HEK293 (cell line): ENCODE measurements around the gene RSBN1L.

Source experiments
- EGR2 ChIP-seq: fragments of 450-650 bp; formaldehyde crosslinking; IDR thresholded peaks from 2 replicates; pipeline ENCODE4 v1.5.1; 2016; ENCODE audit warnings: low read depth, missing biosample characterization, missing genetic modification characterization
- GFI1B ChIP-seq: fragments of 450-650 bp; formaldehyde crosslinking; IDR thresholded peaks from 2 replicates; pipeline ENCODE4 v1.5.1; 2016; ENCODE audit warnings: missing biosample characterization, missing genetic modification characterization
- KLF10 ChIP-seq: fragments of 450-650 bp; IDR thresholded peaks from 2 replicates; pipeline ENCODE4 v1.5.1; 2018; ENCODE audit warnings: missing biosample characterization, mild to moderate bottlenecking, missing genetic modification characterization
- PATZ1 ChIP-seq: fragments of 450-650 bp; formaldehyde crosslinking; IDR thresholded peaks from 2 replicates; pipeline ENCODE4 v1.5.1; 2016; ENCODE audit warnings: missing biosample characterization, missing genetic modification characterization
- PRDM1 ChIP-seq: fragments of 450-650 bp; formaldehyde crosslinking; IDR thresholded peaks from 2 replicates; pipeline ENCODE4; 2016; ENCODE audit warnings: missing biosample characterization, missing genetic modification characterization
- PRDM10 ChIP-seq: fragments of 450-650 bp; formaldehyde crosslinking; IDR thresholded peaks from 2 replicates; pipeline ENCODE4 v1.5.1; 2016; ENCODE audit warnings: missing biosample characterization, missing genetic modification characterization
- TCF7L2 ChIP-seq: IDR thresholded peaks from 2 replicates; pipeline ENCODE4 v1.6.1; 2011; ENCODE audit warnings: low read depth, mild to moderate bottlenecking, inconsistent platforms, low read length, moderate library complexity, borderline replicate concordance
- ZBTB49 ChIP-seq: fragments of 450-650 bp; formaldehyde crosslinking; IDR thresholded peaks from 2 replicates; pipeline ENCODE4 v1.5.1; 2016; ENCODE audit warnings: missing biosample characterization, missing genetic modification characterization, low read depth
- ZEB2 ChIP-seq: fragments of 450-650 bp; formaldehyde crosslinking; IDR thresholded peaks from 2 replicates; pipeline ENCODE4 v1.5.1; 2016; ENCODE audit warnings: missing biosample characterization, missing genetic modification characterization
- ZNF16 ChIP-seq: fragments of 450-650 bp; formaldehyde crosslinking; IDR thresholded peaks from 2 replicates; pipeline ENCODE4 v1.5.1; 2016; ENCODE audit warnings: low read depth, missing biosample characterization, missing genetic modification characterization
- ZNF175 ChIP-seq: fragments of 450-650 bp; formaldehyde crosslinking; IDR thresholded peaks from 2 replicates; pipeline ENCODE4 v1.5.1; 2016; ENCODE audit warnings: missing biosample characterization, missing genetic modification characterization
- ZNF184 ChIP-seq: fragments of 450-650 bp; IDR thresholded peaks from 2 replicates; pipeline ENCODE4 v1.5.1; 2018; ENCODE audit warnings: missing biosample characterization, mild to moderate bottlenecking, missing genetic modification characterization
- ZNF2 ChIP-seq: fragments of 450-650 bp; formaldehyde crosslinking; IDR thresholded peaks from 2 replicates; pipeline ENCODE4 v1.5.1; 2016; ENCODE audit warnings: missing biosample characterization, missing genetic modification characterization
- ZNF202 ChIP-seq: fragments of 450-650 bp; formaldehyde crosslinking; IDR thresholded peaks from 2 replicates; pipeline ENCODE4 v1.5.1; 2016; ENCODE audit warnings: missing biosample characterization, missing genetic modification characterization, borderline replicate concordance
- ZNF274 ChIP-seq, 2 experiments: fragments of 200-500 bp in 1 of 2; fragments of 450-650 bp in 1 of 2; sonication (Bioruptor generic) in 1 of 2; formaldehyde crosslinking in 1 of 2; IDR thresholded peaks; 2 replicates each; pipeline versions ENCODE4 v1.5.1 to v1.6.1; 2014 to 2016; ENCODE audit warnings: borderline replicate concordance in 1 of 2, inconsistent platforms in 1 of 2, low read length in 1 of 2, missing biosample characterization in 1 of 2, missing genetic modification characterization in 1 of 2
- ZNF302 ChIP-seq: fragments of 450-650 bp; formaldehyde crosslinking; IDR thresholded peaks from 2 replicates; pipeline ENCODE4 v1.5.1; 2016; ENCODE audit warnings: missing biosample characterization, missing genetic modification characterization, low read depth
- ZNF48 ChIP-seq: fragments of 450-650 bp; formaldehyde crosslinking; IDR thresholded peaks from 2 replicates; pipeline ENCODE4 v1.5.1; 2016; ENCODE audit warnings: missing biosample characterization, missing genetic modification characterization
- ZNF501 ChIP-seq: fragments of 450-650 bp; formaldehyde crosslinking; IDR thresholded peaks from 2 replicates; pipeline ENCODE4 v1.5.1; 2016; ENCODE audit warnings: missing biosample characterization, missing genetic modification characterization
- ZNF548 ChIP-seq: fragments of 450-650 bp; formaldehyde crosslinking; IDR thresholded peaks from 2 replicates; pipeline ENCODE4 v1.5.1; 2016; ENCODE audit warnings: missing biosample characterization, missing genetic modification characterization
- ZNF626 ChIP-seq: fragments of 450-650 bp; sonication (Bioruptor Pico); formaldehyde crosslinking; IDR thresholded peaks from 2 replicates; pipeline ENCODE4 v1.5.1; 2018; ENCODE audit warnings: missing biosample characterization, missing genetic modification characterization, inconsistent platforms
- ZNF660 ChIP-seq: fragments of 450-650 bp; IDR thresholded peaks from 2 replicates; pipeline ENCODE4 v1.5.1; 2018; ENCODE audit warnings: missing biosample characterization, mild to moderate bottlenecking, missing genetic modification characterization
- ZNF670 ChIP-seq: fragments of 450-650 bp; formaldehyde crosslinking; IDR thresholded peaks from 2 replicates; pipeline ENCODE4 v1.5.1; 2016; ENCODE audit warnings: missing biosample characterization, missing genetic modification characterization, low read depth
- ZNF707 ChIP-seq: fragments of 450-650 bp; formaldehyde crosslinking; IDR thresholded peaks from 2 replicates; pipeline ENCODE4 v1.5.1; 2016; ENCODE audit warnings: missing biosample characterization, missing genetic modification characterization
- TF ChIP-seq, protein P1 (sequence below): fragments of 450-650 bp; formaldehyde crosslinking; IDR thresholded peaks from 2 replicates; pipeline ENCODE4 v1.5.1; 2016; ENCODE audit warnings: missing biosample characterization, missing genetic modification characterization
- TF ChIP-seq, protein P2 (sequence below): fragments of 450-650 bp; formaldehyde crosslinking; IDR thresholded peaks from 2 replicates; pipeline ENCODE4 v1.5.1; 2016; ENCODE audit warnings: missing biosample characterization, missing genetic modification characterization

Gene RSBN1L

DNA sequence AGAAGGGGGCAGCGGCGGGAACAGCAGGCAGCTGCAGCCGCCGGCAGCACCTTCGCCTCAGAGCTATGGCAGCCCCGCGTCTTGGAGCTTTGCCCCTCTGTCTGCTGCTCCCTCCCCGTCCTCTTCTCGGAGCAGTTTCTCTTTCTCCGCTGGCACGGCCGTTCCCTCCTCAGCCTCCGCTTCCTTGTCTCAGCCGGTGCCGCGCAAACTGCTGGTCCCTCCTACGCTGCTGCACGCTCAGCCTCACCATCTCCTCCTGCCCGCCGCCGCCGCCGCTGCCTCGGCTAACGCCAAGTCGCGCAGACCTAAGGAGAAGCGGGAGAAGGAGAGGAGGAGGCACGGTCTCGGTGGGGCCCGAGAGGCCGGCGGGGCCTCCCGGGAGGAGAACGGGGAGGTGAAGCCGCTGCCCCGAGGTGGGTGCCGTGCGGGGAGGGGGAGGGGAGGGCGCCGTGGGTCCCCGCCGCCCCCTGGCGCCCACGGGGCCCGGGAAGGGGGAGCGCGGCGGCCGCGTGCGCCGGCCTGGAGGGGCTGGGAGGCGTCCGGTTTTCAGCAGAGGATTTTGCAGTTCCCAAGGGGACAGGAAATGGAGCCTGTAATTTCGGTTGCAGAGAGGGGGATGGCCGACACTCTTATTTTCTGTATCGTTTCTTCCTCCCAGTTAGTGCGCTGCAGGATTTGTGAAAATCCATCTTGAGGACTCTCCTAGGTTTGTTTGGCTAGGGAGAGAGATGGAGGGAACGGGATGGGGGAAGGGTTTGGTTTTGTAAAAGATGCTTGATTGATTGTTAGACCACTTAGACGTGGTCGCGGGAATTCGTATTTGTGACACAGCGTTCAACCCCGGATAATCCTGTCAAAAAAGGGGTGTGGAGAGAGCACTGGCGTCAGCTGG, 630 bp downstream of the RSBN1L start (continued):
- TF ChIP-seq, protein P1, sequence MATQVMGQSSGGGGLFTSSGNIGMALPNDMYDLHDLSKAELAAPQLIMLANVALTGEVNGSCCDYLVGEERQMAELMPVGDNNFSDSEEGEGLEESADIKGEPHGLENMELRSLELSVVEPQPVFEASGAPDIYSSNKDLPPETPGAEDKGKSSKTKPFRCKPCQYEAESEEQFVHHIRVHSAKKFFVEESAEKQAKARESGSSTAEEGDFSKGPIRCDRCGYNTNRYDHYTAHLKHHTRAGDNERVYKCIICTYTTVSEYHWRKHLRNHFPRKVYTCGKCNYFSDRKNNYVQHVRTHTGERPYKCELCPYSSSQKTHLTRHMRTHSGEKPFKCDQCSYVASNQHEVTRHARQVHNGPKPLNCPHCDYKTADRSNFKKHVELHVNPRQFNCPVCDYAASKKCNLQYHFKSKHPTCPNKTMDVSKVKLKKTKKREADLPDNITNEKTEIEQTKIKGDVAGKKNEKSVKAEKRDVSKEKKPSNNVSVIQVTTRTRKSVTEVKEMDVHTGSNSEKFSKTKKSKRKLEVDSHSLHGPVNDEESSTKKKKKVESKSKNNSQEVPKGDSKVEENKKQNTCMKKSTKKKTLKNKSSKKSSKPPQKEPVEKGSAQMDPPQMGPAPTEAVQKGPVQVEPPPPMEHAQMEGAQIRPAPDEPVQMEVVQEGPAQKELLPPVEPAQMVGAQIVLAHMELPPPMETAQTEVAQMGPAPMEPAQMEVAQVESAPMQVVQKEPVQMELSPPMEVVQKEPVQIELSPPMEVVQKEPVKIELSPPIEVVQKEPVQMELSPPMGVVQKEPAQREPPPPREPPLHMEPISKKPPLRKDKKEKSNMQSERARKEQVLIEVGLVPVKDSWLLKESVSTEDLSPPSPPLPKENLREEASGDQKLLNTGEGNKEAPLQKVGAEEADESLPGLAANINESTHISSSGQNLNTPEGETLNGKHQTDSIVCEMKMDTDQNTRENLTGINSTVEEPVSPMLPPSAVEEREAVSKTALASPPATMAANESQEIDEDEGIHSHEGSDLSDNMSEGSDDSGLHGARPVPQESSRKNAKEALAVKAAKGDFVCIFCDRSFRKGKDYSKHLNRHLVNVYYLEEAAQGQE (tag by site-specific recombination): no peak
- TF ChIP-seq ZNF16 (tag by site-specific recombination): no peak
- TF ChIP-seq ZNF626: no peak
- TF ChIP-seq ZNF501: no peak; the same call in 1 of the 2 replicates
- no peak for TF ChIP-seq ZBTB49 (tag by site-specific recombination)
- no peak for TF ChIP-seq ZNF670 (tag by site-specific recombination)
- TF ChIP-seq ZNF202 (tag by site-specific recombination): no peak
- TF ChIP-seq PRDM1 (tag by site-specific recombination): peak; percentile 43; the same call in 1 of the 2 replicates
- peak; percentile 91 for TF ChIP-seq PRDM10 (tag by site-specific recombination)
- TF ChIP-seq GFI1B: no peak
- TF ChIP-seq PATZ1: 0 out of 2 replicates have a peak, but pooled peaks have one; percentile 10
- TF ChIP-seq ZNF274 (IDR thresholded peaks at IDR 0.05; ENCODE audit: low read length): no peak
- TF ChIP-seq ZNF274 (tag by site-specific recombination; IDR thresholded peaks at IDR 0.05; ENCODE audit: borderline replicate concordance): no peak
- TF ChIP-seq KLF10 (tag by site-specific recombination): no peak; the same call in 1 of the 2 replicates
- TF ChIP-seq ZNF48 (tag by site-specific recombination): no peak
- peak; percentile 18 for TF ChIP-seq ZEB2 (tag by site-specific recombination)
- no peak for TF ChIP-seq ZNF184 (tag by site-specific recombination)
- TF ChIP-seq ZNF175 (tag by site-specific recombination): no peak
- peak; percentile 60; the same call in 1 of the 2 replicates for TF ChIP-seq ZNF2
- no peak for TF ChIP-seq ZNF548 (tag by site-specific recombination)
- no peak for TF ChIP-seq ZNF707 (tag by site-specific recombination)
- TF ChIP-seq ZNF660 (tag by site-specific recombination): peak; percentile 98
- 0 out of 2 replicates have a peak, but pooled peaks have one; percentile 18 for TF ChIP-seq EGR2 (tag by site-specific recombination)
- no peak for TF ChIP-seq ZNF302
- TF ChIP-seq TCF7L2: no peak
- TF ChIP-seq, protein P2, sequence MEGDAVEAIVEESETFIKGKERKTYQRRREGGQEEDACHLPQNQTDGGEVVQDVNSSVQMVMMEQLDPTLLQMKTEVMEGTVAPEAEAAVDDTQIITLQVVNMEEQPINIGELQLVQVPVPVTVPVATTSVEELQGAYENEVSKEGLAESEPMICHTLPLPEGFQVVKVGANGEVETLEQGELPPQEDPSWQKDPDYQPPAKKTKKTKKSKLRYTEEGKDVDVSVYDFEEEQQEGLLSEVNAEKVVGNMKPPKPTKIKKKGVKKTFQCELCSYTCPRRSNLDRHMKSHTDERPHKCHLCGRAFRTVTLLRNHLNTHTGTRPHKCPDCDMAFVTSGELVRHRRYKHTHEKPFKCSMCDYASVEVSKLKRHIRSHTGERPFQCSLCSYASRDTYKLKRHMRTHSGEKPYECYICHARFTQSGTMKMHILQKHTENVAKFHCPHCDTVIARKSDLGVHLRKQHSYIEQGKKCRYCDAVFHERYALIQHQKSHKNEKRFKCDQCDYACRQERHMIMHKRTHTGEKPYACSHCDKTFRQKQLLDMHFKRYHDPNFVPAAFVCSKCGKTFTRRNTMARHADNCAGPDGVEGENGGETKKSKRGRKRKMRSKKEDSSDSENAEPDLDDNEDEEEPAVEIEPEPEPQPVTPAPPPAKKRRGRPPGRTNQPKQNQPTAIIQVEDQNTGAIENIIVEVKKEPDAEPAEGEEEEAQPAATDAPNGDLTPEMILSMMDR: 0 out of 2 replicates have a peak, but pooled peaks have one; percentile 7
